Fibroblast of skin of left quadriceps (primary cell): Measurements from ENCODE around the gene TTLL3.

Experiments
- DNase-seq, 2 experiments: peaks; one replicate each; pipeline ENCODE4 v3.0.0-alpha.2; 2013; ENCODE audit warnings: low read depth in 2 of 2

Gene TTLL3

DNA sequence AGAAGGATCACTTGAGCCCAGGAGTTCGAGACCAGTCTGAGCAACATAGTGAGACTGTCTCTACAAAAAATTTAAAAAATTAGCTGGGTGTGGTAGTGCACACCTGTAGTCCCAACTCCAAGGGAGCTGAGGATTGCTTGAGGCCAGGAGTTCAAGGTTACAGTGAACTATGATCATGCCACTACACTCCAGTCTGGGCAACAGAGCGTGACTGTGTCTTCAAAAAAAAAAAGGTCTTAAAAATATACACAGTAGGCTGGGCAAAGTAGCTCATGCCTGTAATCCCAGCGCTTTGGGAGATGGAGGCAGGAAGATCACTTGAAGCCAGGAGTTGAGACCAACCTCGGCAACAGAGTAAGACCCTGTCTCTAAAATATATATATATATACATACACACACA lies 29.2 kb upstream of the TTLL3 start:
- no peak for DNase-seq

DNA sequence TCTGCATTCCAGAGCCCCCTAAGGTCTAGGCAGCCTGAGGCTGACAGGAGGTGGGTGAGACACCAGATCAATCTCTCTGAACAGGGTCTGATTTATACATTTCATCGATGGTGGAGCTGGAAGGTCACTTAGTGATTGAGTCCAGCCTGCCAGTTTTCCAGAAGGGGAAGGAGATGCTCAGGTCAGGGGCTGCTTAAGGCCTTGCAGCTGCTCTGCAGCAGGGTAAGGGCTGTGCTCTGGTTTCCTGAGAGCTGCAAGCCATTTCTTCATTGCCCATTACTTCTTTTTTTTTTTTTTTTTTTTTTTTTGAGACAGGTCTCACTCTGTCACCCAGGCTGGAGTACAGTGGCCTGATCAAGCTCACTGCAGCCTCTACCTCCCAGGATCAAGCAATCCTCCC lies 28.5 kb upstream of the TTLL3 start:
- no peak for DNase-seq

DNA sequence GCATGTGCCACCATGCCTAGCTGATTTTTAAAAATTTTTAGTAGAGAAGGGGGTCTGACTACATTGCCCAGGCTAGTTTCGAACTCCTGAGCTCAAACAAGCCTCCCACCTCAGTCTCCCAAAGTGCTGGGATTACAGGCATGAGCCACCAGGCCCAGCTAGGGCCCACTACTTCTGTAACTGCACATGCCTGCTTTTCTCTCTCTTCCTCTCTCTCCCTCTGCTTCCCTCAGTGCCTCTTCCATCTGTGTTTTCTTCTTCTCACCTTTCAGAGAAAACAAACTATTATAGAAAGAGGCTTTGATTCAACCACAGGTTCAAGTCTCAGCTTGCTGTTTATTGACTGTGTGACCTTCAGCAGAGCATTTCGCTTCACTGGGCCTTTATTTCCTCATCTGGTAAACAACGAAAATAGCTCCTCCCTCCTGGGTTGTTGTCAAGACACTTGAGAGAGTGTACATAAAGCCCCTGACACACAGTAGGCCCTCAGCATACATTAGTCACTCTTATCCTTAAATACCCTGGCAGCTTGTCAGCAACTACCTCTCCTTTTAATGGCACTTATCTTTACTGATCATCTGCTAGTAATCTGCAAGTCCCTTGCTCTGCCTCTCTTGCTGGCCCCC lies 28.0 kb upstream of the TTLL3 start:
- no peak for DNase-seq

DNA sequence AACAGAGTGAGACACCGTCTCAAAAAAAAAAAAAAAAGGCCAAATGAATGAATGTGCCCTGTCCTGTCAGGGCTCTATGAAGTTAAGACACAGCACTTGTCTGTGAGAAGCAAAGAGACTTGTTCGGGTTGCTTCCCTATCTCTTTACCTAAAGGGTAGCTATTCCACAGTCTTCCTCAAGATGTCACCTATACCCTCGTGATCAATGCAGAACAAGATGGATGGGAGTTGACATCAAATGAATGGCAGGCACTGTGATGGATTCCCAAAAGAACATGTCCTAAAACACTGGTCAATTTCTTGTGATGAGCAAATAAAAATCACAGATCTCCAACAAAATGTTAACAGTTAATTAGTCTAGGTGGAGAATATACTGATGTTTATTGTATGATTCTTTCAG lies 27.3 kb upstream of the TTLL3 start:
- no peak for DNase-seq

DNA sequence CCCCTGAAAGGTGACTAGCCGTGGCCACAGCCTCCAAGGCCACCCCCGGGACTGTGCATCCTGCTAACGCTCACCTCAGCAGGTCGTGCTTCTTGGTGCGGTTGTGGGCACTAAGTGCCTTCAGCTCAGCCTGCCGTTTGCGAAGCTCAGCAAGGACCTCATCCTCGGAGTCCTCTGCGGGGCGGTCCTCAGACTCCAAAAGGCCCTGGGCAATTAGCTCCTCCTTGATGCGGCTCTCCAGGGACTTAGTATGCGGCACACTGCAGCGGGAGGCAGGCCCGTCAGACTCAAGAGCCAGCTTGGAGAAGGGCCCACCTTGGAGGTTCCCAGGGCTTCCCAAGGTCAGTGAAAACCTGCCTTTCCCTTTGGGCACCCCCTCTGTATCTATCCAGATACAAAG lies 26.1 kb upstream of the TTLL3 start:
- DNase-seq, result no peak

DNA sequence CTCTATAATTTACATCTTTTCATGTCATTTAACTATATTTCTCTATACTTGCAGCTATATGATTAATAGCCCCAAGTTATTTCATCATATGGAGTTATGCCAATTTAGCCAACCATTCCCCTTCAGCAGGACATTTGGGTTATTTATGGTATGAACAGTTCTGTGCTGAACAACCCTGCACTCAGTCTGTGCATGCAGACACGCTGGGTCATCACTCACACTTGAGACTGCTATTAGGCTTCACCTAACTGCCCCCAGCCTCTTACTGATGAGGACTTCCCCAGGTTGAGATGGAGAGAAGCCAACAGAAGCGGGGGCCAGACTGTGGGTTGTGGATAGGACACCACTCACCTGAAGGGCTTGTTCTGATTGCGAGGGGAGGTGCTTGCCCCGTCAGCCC lies 25.1 kb upstream of the TTLL3 start:
- no peak for DNase-seq

DNA sequence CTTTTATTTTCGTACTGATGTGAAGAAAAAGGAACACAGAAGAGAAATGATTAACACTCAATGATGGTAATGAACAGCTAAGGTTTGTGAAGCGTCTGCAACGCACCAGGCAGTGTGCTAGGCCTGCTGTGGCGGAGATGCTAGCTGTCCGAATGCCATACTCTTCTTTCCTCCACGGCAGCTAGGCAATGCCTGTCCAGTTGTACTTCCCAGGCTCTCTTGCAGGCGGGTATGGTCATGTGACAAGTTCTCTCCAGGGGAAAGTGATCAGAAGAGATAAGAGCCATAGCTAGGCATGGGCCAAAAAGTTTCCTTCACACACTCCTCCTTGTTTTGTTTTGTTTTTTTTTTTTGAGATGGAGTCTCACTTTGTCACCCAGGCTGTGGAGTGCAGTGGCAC lies 24.5 kb upstream of the TTLL3 start:
- no peak for DNase-seq

DNA sequence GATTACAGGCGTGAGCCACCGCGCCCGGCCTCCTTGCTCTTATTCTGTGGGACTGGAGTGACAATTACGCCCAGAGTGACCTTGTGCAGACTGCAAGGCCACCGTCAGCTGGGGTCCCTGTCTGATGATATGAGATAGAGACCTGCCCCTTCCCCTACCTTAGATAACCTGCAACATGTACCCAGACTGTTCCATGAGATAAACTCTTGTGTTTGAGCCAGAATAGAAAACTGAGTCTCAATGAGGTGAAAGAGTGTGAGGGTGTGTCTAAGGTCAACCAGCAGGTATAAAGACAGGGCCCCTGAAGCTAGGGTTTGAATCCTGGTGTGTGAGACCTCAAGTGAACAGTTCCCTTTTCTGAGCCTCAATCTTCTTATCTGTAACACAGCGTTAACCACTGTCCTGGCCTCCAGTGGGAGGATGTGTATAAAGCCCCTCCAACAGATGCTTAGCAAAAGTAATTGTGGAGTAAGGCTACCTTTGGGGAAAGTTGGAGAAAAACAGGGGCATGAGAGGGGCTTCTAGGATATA lies 23.8 kb upstream of the TTLL3 start:
- DNase-seq, result no peak

DNA sequence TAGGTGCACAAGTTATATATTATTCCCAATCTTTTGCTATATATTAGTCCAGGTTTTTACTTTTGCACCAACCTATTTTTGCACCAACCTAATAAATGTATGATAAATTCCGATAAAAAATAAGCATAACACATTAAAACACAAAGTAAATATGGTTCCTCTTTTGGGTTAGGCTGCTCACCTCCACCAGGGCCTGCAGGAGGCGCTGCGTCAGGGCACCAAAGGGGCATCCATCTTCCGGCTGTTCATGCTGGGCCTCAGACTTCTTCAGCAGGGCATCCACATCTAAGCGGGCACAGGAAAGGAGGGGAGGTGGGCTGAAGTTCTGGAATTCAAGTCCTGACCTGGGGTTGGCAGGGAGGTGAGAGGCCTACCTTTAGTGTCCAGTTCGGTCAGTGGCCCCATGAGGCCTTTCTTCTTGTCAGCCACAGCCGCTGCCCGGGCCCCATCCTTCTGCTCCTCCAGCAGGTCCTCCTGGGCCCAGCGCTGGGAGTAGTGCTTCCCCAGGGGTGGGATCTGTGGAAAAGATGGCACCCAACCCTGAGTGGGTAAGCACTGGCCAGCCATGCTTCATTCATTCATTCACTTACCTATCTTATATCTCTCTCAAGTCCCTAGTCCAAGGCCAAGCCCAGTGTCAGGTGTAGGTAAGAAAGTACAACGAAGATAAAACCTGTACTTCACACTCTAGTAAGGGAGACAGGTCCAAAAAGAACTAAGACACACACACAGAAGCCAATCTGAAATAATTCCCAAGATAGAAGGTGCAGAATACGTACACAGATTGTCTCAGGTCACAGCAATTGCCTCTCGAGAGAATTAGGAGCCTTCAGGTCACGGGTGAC lies 23.0 kb upstream of the TTLL3 start:
- no peak for DNase-seq

DNA sequence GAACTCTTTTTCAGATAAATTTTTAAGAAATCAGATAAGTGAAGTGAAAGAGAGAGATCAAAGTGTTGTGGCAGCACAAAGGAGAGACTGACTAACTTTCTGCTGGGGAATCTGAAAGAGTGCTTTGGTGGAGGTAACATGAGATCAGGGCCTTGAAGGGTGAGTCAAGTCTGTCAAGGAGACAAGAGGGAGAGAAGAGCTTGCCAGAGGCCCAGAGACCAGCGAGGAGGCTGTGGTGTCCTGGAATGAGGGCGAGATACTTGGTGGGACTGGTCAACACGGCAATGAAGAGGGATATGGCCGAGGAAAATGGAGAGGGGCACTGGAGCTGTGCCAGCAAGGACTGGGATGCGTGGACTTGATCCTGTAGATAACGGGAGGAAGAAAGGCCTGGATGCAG lies 22.3 kb upstream of the TTLL3 start:
- no peak for DNase-seq

DNA sequence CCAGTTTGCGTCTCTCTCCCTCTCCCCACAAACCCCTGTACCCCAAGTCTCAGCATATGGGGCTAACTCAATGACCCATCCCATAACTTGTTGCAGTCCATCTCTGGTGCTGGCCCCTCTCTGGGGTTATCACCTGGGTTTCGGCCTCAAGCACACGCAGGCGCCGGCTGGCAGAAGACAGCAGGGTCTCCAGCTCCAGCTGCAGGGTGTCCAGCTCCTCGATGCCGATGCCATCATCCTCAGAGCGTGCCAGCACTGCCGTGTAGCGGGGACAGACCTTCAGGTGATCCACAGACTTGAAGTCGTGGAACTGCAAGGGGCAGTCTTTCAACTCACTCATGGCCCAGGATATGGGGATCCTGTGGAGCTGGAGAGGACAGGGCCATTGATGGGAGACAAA lies 18.9 kb upstream of the TTLL3 start:
- no peak for DNase-seq

DNA sequence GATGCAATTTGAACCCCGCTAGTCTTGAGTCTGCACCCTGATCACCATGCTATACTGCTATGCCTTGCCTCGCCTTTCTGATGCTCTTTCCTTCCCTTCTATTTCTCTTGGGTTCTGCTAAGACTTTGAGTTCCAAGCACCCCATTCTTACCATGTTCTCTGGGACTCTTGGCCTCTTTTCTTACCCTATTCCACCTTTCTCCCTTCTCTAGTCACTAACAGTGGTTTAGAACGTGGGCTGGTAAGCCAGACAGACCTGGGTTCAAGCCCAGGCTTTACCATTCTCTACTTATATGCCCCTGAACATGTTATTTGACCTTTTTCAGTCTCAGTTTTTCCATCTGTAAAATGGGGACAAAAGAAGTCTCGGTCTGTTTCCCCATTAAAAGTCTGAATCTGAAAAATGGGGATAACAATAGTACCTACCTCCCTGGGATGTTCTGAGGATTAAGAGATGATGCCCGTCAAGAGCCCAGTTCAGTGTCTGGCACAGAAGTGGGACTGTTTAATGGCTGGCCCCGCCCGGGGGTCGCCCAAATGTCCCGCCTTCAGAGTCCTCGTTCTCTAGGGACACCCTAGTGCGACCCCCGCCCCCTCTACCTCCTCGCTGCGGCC lies 18.2 kb upstream of the TTLL3 start:
- no peak for DNase-seq

DNA sequence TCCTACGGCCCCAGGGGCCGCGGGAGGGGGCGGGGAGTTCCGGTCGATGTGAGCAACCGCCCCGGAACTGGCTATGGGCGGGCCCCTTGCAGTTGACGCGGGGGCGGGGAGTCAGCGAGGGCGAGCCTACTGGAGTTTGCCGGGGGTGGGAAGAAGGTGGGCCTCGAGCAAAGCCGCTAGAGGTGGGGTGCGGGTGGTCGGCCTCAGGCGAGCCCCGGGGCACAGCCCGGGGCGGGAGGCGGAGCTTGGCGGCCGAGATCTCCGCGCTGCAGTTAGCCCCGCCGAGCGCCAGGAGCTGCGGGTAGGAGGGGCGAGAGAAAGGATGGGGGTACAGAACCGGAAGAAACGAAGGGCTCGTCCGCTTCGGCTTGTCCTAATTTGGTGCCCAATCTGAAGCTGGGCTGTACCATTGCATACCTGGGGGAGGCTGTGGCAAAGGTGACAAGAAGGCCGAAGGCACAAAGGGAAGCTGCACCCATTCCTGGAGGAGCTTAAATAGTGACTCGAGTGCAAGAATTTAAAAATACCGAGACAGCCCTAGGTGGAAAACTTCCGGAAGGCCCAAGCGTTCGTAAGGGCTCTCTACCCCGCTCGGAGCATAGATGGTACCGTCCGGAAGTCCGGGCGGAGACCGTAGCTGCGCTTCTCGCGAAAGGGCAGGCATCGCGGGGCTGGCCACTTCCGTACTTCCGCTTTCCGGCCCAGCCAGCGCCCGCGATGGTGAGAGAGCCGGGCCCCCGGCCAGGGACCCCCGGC lies 17.5 kb upstream of the TTLL3 start, which contains the start of the genes ARPC4 and TADA3:
Gene ARPC4 (plus strand): TSS at position 678 of the 756 bp plus-strand sequence. CDS start 40 bp downstream, at position 718.
Gene TADA3 (minus strand): TSS at position 69 of the 756 bp plus-strand sequence. CDS start 1,007 bp downstream, outside the sequence.
- DNase-seq, result peak; percentile 96

DNA sequence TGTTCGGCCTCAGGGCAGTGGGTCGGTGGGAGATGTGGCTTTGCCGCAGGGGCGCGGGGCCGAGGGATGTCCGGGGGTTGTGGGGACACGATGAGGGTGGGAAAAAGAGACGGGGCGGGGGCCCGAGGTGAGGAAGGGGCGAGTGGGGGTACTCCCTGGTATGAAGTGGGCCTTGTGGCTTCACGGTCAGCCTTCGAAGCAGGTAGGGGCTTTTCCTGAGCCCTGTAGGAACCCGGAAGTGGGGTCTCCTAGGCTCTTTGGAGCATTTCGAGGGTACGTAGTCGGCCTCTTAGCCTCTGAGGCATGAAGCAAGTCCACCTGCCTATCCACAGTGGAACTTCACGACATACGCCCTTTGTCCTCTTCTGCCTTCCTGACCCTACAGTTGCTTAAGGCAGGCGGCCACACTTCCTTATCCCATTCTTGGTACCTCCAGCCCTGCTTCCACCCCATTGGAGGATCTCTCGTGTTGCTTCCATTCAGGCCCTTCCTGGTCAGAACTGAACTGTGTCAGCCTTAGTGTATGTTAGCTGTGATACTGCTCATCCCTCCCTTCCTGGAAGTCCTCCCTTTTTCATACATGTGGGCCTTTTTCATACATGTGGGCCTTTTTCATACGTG lies 16.8 kb upstream of the TTLL3 start:
- no peak for DNase-seq

DNA sequence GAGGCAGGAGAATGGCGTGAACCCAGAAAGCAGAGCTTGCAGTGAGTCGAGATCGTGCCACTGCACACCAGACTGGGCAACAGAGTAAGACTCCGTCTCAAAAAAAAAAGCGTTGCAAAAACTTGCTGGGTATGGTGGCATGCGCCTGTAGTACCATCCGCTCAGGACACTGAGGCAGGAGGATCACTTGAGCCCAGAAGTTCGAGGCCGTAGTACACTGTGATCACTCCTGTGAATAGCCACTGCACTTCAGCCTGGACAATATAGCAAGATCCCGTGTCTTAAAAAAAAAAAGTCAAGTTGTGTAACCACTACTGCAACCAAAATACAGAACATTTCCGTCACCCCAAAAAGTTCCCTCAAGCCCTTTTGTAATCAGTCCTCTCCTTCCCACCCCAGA lies 15.7 kb upstream of the TTLL3 start:
- no peak for DNase-seq

DNA sequence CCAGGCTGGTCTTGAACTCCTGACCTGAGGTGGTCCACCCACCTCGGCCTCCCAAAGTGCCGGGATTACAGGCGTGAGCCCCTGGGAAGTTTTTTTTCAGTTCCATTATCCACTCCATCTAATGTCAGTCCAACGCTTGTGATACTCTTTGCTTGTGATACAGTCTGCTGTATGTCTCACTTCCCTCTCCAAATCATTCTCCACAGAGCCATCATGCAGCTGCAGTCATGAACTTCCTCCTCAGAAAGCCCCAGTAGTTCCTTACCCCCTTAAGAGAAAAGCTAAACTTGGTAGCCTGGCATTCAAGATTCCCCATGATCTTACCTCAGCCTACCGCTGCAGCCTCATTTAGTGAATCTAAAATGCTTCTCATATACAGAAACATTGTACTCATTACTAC lies 14.9 kb upstream of the TTLL3 start:
- no peak for DNase-seq

DNA sequence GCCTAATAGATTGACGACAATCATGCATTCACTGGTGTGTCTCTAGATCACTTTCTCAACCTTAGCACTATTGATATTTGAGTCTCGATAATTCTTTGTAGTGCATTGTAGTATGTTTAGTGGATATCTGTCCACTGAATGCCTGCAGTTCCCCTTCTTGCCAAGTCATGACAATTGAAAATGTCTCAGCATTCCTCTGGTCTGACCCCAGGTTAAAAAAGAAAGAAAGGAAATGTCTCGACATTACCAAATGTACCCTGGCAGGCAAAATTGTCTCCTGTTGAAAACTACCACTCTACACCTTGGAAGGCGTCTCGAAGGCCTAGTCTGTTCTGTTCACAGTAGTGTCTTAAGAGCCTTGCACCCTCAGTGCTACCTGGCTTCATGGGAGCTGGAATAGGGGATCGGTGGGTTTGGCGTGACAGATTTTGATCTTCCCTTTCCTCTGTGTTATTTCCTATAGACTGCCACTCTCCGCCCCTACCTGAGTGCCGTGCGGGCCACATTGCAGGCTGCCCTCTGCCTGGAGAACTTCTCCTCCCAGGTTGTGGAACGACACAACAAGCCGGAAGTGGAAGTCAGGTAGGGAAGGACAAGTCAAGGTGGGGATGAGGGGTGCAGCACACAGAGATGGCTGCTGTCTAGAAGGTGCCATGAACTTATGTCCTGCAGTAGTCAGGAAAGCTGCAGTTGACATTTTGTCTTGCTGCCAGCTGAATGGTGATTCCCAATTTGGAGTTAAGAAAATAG lies 12.7 kb upstream of the TTLL3 start:
- no peak for DNase-seq

DNA sequence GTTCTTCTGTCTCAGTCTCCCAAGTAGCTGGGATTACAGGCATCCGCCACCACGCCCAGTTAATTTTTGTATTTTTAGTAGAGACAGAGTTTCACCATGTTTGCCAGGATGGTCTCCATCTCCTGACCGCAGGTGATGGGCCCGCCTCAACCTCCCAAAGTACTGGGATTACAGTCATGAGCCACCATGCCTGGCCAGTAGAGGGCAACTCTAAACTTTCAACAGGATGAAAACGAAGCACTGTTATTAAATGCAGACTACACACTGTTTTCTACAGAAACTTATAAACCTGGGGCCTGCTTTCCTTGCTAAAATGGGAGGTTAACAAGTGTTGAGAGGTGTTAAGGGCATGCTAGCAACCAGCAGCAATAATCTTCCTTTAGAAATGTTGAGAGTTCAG lies 9.5 kb upstream of the TTLL3 start:
- no peak for DNase-seq

DNA sequence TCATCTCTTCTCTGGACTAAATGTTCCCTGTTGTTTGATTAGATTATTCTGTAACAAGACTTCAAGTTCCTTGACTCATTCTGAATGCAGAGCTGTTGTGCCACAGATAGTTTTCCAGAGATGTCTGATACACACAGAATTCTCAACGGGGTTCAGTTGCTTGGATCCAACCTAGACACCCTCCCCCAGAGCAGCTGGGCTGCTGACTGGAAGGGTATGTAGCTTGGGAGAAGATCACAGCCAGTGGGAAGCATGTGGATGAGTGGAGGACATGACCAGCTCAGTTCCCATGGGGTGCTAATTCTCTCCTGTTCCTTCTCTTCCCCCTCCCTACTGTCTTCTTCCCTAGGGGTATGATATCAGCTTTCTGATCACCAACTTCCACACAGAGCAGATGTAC lies 6.6 kb upstream of the TTLL3 start:
- DNase-seq, result no peak

DNA sequence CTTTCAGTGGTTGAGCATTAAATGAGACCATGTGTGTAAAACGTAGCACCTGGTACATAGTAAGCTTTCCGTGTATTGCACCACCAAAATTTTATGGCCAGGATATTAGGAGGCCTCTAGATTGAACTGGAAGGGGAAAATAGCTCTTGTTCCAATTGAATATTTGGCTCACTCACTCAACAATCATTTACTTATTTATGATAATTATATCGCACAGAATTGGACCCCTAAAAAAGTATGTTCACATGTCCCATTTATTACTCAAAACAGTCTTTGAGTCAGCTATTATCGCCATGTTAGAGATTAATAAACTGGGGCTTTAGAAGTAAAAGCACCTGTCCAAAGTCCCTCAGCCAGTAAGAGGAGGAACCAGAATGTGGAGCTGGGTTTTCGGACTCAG lies 5.1 kb upstream of the TTLL3 start:
- DNase-seq, result no peak

DNA sequence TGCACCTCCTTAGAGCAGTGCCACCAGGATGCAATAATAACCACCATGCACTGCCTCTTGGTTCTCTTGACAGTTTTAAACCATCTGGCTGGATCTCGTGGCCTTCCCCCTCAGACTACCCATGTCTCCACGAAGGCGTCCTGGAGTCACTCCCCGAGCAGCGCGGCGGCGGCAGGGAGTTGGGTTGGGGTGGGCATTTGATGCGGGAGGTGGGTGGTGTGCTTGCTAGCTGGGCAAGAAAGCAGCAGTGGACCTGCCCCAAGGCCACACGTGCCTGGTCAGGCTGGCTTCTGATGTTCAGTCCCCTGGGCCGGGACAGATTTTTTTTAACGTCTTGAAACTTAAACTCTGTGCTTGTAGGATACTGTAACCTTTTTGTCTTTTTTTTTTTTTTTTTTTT lies 3.9 kb upstream of the TTLL3 start:
- no peak for DNase-seq
